Stimulated activated CD4-positive, alpha-beta T cell treated with anti-CD3 and anti-CD28 coated beads, Interleukin-2, amount 100 ng/mL, for 24 hours (primary cell): ENCODE measurements around the gene UNK.
"Not testable (repeated sequence)": the region's sequence is repeated elsewhere in the genome, so short reads cannot be mapped to it uniquely, and the experiment has no call there.

Source experiments
- DNase-seq, 2 donors: peaks; one replicate each; pipeline ENCODE4 v3.0.0-alpha.2; 2020

The UNK gene

GRCh38 chr17:75755205-75755901 is 29.3 kb upstream of the UNK start:
- no peak for DNase-seq

DNA sequence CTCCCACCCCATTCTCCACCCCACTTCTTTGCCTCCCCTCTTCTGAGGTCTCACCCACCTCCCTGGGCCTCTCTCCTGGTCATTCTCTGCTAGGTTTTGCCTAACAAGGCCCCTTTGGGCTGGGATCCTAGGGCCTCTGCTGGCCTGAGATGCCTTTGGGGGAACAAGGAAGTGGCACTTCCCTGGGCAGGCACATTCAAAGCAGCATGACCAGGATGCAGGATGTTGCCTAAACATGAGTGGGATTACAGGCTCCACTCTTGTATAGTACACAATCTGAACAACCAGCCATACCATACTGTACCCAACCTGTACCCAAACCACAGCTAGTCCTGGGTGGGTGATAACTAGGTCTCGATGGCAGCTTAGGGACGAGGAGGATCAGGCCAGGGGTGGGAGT is 28.6 kb upstream of the UNK start:
- DNase-seq: no peak

DNA sequence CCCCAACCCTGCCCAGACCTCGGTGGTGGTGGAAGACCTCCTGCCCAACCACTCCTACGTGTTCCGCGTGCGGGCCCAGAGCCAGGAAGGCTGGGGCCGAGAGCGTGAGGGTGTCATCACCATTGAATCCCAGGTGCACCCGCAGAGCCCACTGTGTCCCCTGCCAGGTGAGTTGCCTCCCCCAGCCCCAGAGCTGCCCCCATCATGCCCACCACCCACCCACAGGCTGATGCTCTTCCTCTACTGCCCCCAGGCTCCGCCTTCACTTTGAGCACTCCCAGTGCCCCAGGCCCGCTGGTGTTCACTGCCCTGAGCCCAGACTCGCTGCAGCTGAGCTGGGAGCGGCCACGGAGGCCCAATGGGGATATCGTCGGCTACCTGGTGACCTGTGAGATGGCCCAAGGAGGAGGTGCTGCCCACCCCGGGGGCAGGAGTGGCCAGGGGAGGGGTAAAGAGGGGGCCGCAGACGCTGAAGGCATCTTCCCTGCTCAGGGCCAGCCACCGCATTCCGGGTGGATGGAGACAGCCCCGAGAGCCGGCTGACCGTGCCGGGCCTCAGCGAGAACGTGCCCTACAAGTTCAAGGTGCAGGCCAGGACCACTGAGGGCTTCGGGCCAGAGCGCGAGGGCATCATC is 28.0 kb upstream of the UNK start:
- DNase-seq: no peak

GRCh38 chr17:75757086-75757681 is 27.4 kb upstream of the UNK start:
- DNase-seq: no peak

DNA sequence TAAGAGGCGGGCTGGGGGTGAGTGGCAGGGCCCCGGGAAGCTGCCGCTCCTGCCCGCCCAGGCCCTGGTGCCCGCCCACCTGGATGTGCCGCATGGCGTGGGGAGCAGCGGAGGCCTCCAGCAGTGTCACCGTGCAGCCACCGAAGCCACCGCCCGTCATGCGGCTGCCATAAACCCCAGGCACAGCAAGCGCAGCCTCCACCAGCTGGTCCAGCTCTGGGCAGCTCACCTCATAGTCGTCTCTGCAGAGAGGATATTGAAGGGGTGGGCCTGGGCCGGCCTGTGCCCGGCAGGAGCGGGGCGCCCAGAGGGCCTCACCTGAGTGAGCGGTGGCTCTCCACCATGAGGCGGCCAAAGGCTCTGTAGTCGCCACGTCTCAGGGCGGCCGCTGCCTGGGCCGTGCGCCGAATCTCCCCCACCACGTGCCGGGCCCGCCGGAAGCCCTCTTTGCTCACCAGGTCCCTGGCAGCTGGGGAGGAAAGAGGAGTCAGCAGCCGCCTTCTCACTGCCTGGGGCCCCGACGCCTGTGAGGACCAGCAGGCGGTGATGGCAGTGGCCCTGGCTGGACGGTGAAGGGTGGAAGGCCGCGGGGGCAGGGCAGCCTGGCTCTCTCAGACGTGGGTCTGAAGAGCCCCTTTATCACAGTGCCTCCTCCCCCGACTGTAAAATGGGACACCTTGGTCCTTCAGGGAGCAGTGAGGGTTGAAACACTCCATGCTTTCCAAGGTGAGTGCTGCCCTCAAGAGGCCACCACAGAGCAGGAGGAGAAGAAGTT is 26.3 kb upstream of the UNK start:
- no peak for DNase-seq

DNA sequence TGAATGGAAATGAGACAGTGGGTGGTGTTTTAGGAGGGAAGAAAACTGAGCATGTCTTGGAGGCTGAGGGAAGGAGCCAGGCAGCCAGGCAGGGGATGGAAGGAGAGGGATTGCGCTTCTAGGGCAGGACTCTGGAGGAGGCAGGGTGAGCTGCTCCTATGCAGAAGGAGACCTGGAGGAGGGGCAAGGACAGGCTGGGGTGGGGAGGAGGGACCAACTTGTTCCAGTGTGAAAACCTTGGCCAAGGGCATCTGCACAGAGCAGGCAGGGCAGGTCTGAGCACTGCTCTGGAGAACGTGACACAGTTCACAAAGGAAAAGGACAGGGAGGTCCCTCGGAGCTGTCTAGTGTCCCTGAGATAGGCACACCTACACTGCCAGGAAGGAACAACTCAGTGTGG is 25.1 kb upstream of the UNK start:
- no peak for DNase-seq

GRCh38 chr17:75759978-75760640 is 24.5 kb upstream of the UNK start:
- not testable (repeated sequence) for DNase-seq

GRCh38 chr17:75762513-75763268 is 21.9 kb upstream of the UNK start:
- DNase-seq: no peak

GRCh38 chr17:75763269-75763607 is 21.4 kb upstream of the UNK start:
- no peak for DNase-seq

- no peak for DNase-seq
Observed at GRCh38 chr17:75763613-75764416, 20.8 kb upstream of the UNK start.

DNA sequence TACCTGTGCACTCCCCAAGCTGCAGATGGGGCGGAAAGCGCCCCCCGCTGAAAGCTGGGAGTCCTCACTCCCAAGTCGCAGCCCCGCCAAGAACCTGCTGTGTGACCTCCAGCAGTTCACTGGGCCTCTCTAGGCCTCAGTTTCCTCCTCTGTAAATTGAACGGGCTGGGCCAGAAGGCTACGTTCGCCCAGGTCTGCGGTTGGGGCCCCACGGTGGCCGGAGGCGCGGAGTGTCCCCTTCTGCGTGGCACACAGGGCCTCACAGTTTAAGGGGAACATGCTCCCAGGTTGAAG is 20.2 kb upstream of the UNK start:
- DNase-seq: no peak

DNA sequence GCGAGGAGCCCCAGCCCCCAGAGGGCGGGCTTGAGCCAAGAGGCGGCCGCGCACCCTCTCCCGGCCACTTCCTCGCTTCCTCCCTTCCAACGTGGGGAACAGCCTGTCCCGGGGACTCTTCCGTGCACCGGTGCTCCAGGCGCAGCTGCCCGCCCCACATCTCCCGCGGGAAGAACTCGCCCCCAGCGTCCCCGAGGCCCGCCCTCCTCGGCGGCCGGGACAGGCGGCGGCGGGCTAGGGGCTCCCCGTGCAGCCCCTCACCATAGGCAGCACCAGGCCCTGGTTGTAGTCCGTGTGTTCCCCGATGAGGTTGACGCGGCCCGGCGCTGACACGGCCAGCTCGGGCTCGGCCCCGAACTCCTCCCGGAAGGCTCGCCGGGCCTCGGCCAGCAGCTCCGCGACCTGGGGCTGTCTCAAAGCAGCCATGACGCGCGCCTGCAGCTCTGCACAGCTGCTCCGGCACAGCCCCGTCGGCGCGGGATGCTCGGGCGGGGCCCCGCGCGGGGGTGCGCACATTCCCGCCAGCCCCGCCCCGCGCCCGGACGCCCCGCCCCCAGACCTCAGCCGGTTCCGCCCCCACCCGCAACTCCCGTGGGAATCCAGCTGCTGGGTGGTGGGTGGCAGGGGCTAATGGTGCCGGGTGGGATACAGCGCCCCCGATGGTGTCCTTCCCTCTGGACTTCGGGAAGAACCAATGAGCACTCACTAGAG is 19.7 kb upstream of the UNK start, which contains the start of gene GALK1:
TSS of gene GALK1 (minus strand) at position 482 of the 711 bp plus-strand sequence. CDS start at position 426, 56 bp downstream.
- peak; percentile 73 to 80 for DNase-seq

- DNase-seq: no peak
Observed at GRCh38 chr17:75765981-75766380, 18.6 kb upstream of the UNK start.

DNA sequence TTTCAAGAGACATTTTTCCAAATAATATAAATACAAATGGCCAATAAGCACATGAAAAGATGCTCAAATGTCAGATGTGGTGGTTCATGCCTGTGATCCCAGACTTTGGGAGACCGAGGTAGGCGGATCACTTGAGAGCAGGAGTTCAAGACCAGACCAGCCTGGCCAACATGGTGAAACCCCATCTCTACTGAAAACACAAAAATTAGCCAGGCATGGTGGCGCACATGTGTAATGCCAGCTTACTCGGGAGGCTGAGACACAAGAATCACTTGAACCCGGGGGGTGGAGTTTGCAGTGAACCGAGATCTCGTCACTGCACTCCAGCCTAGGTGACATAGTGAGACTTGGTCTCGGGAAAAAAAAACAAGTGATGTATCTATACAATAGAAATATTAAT is 16.7 kb upstream of the UNK start:
- no peak for DNase-seq

DNA sequence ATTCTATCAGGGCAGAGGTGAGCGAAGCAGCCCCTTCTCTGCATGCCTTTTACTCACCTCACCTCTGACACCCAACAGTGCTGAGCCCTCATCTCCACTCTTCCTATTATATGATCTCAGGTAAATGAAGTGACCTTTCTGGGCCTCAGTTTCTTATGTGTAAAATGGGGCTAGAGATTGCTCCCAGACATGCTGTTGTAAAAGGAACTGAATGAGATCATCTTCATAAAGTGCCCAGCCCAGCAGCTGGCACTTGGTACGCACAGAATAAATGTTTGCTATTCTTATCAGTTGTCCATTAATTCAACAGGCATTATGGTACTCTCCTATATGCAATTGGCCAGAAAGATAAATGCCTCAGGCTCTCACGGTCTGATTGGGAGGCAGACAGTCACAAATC is 15.1 kb upstream of the UNK start:
- no peak for DNase-seq

DNA sequence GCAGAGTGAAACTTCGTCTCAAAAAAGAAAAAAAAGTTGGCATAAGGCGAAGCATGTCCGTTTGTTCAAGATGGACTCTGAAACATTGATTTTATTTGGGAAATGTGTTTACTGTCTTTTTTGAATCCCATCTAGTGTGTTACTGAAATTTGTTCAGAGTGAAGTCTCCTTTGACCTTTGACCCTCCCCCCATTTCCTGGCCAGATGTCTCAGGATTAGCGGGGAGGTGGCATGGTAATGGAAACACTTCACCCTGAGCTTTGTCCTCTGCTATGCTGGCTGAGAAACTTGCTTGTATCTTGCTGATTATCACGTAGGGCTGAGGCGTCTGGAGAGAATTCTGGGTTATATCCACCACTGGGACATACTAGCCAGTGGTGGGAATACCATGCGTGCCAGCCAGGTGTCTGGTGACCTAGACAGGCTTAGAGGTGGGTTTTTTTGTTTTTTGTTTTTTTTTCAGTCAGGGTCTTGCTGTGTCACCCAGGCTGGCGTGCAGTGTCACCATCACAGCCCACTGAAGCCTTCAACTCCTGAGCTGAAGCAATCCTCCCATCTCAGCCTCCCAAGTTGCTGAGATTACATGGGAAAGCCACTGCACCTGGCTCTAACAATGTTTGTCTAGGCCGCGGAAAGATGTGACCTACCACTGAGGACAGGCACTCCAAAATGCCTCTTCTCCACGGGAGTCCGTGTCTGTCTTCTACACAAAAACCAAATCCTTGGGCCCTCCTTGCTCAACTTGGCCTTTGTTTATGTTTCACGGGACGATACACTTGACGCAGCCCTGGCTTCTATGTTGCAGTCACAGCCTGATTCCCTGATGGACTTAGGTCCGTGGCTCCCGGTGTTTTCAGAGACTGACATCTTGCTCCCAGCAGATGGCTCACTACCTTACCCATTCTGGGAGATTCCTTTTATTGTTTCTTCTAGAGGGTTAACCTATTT is 13.0 kb upstream of the UNK start:
- DNase-seq: no peak

- no peak for DNase-seq
Observed at GRCh38 chr17:75773121-75773807, 11.3 kb upstream of the UNK start.

GRCh38 chr17:75773808-75774470 is 10.7 kb upstream of the UNK start:
- no peak for DNase-seq
